GM23338 (cell line): ENCODE results near the gene RAP1A. TPM values are rescaled to one million over a fixed set of nuclear protein-coding genes. Genes with fewer than 3 reads are reported as not detected.
A peak's percentile ranks its signal among the peaks of the same experiment; 100 is the strongest.

Source experiments
- ATAC-seq: fragments of 200-7000 bp; cut with Tn5 transposase; 3 replicates; pipeline ENCODE4 v1.9.1; 2020
- DNase-seq: peaks from one replicate; pipeline ENCODE4 v3.0.0-alpha.2; 2015; ENCODE audit warnings: low spot score
- H2AFZ ChIP-seq: fragments of 200-600 bp; sonication (generic); 2 replicates; pipeline ENCODE4 v1.8.0; 2016; ENCODE audit warnings: antibody characterized with exemption, mild to moderate bottlenecking, moderate library complexity
- H3F3A ChIP-seq: fragments of 200-600 bp; sonication (generic); replicated peaks from 2 replicates; pipeline ENCODE4 v1.8.0; 2017; ENCODE audit warnings: antibody characterized with exemption, mixed run types, low read depth
- H3K27ac ChIP-seq: fragments of 200-600 bp; sonication (generic); 2 replicates; pipeline ENCODE4 v1.6.1; 2016; ENCODE audit warnings: low read depth
- H3K27me3 ChIP-seq: fragments of 200-600 bp; sonication (generic); 2 replicates; pipeline ENCODE4 v1.8.0; 2016; ENCODE audit warnings: mild to moderate bottlenecking, mixed run types, moderate library complexity; ENCODE audit not compliant: insufficient read depth
- H3K36me3 ChIP-seq: fragments of 200-600 bp; sonication (generic); 2 replicates; pipeline ENCODE4 v1.8.0; 2016; ENCODE audit warnings: mild to moderate bottlenecking; ENCODE audit not compliant: insufficient read depth
- H3K4me1 ChIP-seq: fragments of 200-600 bp; sonication (generic); 2 replicates; pipeline ENCODE4 v1.8.0; 2016; ENCODE audit warnings: mild to moderate bottlenecking, moderate library complexity; ENCODE audit not compliant: insufficient read depth
- H3K4me2 ChIP-seq: fragments of 200-600 bp; sonication (generic); 2 replicates; pipeline ENCODE4 v1.7.1; 2017; ENCODE audit warnings: mixed run types
- H3K4me3 ChIP-seq: fragments of 200-600 bp; sonication (generic); 2 replicates; pipeline ENCODE4 v1.6.1; 2016; ENCODE audit warnings: mixed run types
- H3K79me2 ChIP-seq: fragments of 200-600 bp; sonication (generic); replicated peaks from 2 replicates; pipeline ENCODE4 v1.8.0; 2017; ENCODE audit warnings: mild to moderate bottlenecking; ENCODE audit not compliant: insufficient read depth
- H3K9me2 ChIP-seq: fragments of 200-600 bp; sonication (generic); 2 replicates; pipeline ENCODE4 v1.8.0; 2017; ENCODE audit not compliant: insufficient read depth
- H4K20me1 ChIP-seq: fragments of 200-600 bp; sonication (generic); replicated peaks from 2 replicates; pipeline ENCODE4 v1.8.0; 2017; ENCODE audit warnings: mild to moderate bottlenecking; ENCODE audit not compliant: insufficient read depth
- H3K27ac Mint-ChIP-seq: 2 replicates; pipeline ENCODE4 v1.8.0; 2020; ENCODE audit warnings: inconsistent platforms, mild to moderate bottlenecking, moderate library complexity, mixed read lengths
- H3K27me3 Mint-ChIP-seq: 3 replicates; pipeline ENCODE4 v1.8.0; 2022; ENCODE audit warnings: low read depth, mild to moderate bottlenecking, moderate library complexity, mixed read lengths, inconsistent platforms; ENCODE audit not compliant: insufficient read depth, poor library complexity
- H3K36me3 Mint-ChIP-seq: 3 replicates; pipeline ENCODE4 v1.8.0; 2021; ENCODE audit warnings: low read depth, mild to moderate bottlenecking, inconsistent platforms, moderate library complexity, mixed read lengths
- H3K4me1 Mint-ChIP-seq: 3 replicates; pipeline ENCODE4 v1.8.0; 2020; ENCODE audit warnings: mild to moderate bottlenecking, inconsistent platforms, mixed read lengths
- H3K4me3 Mint-ChIP-seq: 3 replicates; pipeline ENCODE4 v1.8.0; 2021; ENCODE audit warnings: moderate library complexity, mild to moderate bottlenecking, inconsistent platforms, mixed read lengths
- H3K9me3 Mint-ChIP-seq: 3 replicates; pipeline ENCODE4 v1.8.0; 2020; ENCODE audit warnings: moderate library complexity, mild to moderate bottlenecking, inconsistent platforms, mixed read lengths
- CREB1 ChIP-seq: fragments of 250-450 bp; sonication (Bioruptor Pico); IDR thresholded peaks from 2 replicates; pipeline ENCODE4 v1.5.0; 2020; ENCODE audit warnings: low read depth, mild to moderate bottlenecking, moderate library complexity
- EZH2 ChIP-seq: fragments of 200-600 bp; sonication (generic); IDR thresholded peaks from one replicate; pipeline ENCODE4 v1.8.0; 2017; ENCODE audit warnings: antibody characterized with exemption, mild to moderate bottlenecking, low read depth; ENCODE audit not compliant: unreplicated experiment
- EZH2phosphoT487 ChIP-seq: fragments of 200-600 bp; sonication (generic); IDR thresholded peaks from one replicate; pipeline ENCODE4 v1.8.1; 2018; ENCODE audit warnings: antibody characterized with exemption; ENCODE audit not compliant: unreplicated experiment
- JUNB ChIP-seq: IDR thresholded peaks from one replicate; pipeline ENCODE4 v1.6.1; 2016; ENCODE audit warnings: antibody characterized with exemption; ENCODE audit not compliant: unreplicated experiment
- NANOG ChIP-seq: IDR thresholded peaks from 2 replicates; pipeline ENCODE4 v1.6.1; 2016; ENCODE audit warnings: antibody characterized with exemption, borderline replicate concordance
- POLR2AphosphoS5 ChIP-seq: IDR thresholded peaks from 2 replicates; pipeline ENCODE4 v1.6.1; 2016; ENCODE audit warnings: antibody characterized with exemption, low read depth
- STAT1 ChIP-seq: IDR thresholded peaks from one replicate; pipeline ENCODE4 v1.6.1; 2016; ENCODE audit warnings: antibody characterized with exemption; ENCODE audit not compliant: unreplicated experiment
- ZNF114 ChIP-seq: fragments of 250-450 bp; sonication (Bioruptor Pico); IDR thresholded peaks from 2 replicates; pipeline ENCODE4 v1.5.0; 2020; ENCODE audit warnings: mild to moderate bottlenecking, moderate library complexity
- ZNF331 ChIP-seq: fragments of 250-450 bp; sonication (Bioruptor Pico); IDR thresholded peaks from 2 replicates; pipeline ENCODE4 v1.5.0; 2020; ENCODE audit warnings: low read depth, mild to moderate bottlenecking, moderate library complexity
- ZNF462 ChIP-seq: fragments of 250-450 bp; sonication (Bioruptor Pico); IDR thresholded peaks from 2 replicates; pipeline ENCODE4 v1.5.0; 2020; ENCODE audit warnings: mild to moderate bottlenecking, moderate library complexity
- polyA plus RNA-seq: library from polyadenylated mRNA; unstranded; fragments of >200 nt; fragmentation: Nextera tagmentation; extraction: Ambion mirVana; gene quantifications from 2 replicates; pipeline ENCODE4 v1.2.1, GENCODE V29; 2016
- total RNA-seq: library from RNA; depleted of rRNA; stranded (reverse); fragments of >200 nt; shearing (Covaris generic); gene quantifications from 2 replicates; pipeline ENCODE4 v1.2.3, GENCODE V29; 2014
- TF ChIP-seq, protein P1 (sequence below): IDR thresholded peaks from 2 replicates; pipeline ENCODE4 v1.6.1; 2016; ENCODE audit warnings: antibody characterized with exemption
- TF ChIP-seq, protein P2 (sequence below), 2 experiments: fragments of 200-600 bp in 1 of 2; sonication (generic) in 1 of 2; conservative IDR thresholded peaks; 2 replicates each; pipeline versions ENCODE4 v1.5.1 to v1.6.1; 2016 to 2017; ENCODE audit warnings: antibody characterized with exemption in 2 of 2, low read depth in 2 of 2, mild to moderate bottlenecking in 2 of 2, moderate library complexity in 1 of 2
- TF ChIP-seq, protein P3 (sequence below): IDR thresholded peaks from one replicate; pipeline ENCODE4 v1.6.1; 2018; ENCODE audit warnings: antibody characterized with exemption; ENCODE audit not compliant: unreplicated experiment

The RAP1A gene
- total and polyA plus RNA-seq, 2 experiments from 2014 or later, result 16.2 to 23.0 TPM

GRCh38 chr1:111756124-111756513 lies 136.5 kb downstream of the RAP1A start:
- Histone ChIP-seq H3K27me3 (no peaks in the 10 kb centered on the region), H3K36me3 (peaks cover 24% of the 10 kb centered on the region; the same call in 1 of the 2 replicates), H3K4me3 (peak overlapping the region; percentile 98), H3K27ac (peak overlapping the region; percentile 98), H3K4me2 (peak overlapping the region; percentile 100), H3K79me2 (peaks cover 39% of the 10 kb centered on the region), H3K4me1 (peaks cover 7% of the 10 kb centered on the region), H3K9me2 (no peaks in the 10 kb centered on the region), H3F3A (0 out of 2 replicates have a peak, but pooled peaks cover 3% of the 10 kb centered on the region), H2AFZ (peak overlapping the region; percentile 100), H4K20me1 (no peaks in the 10 kb centered on the region; the same call in 1 of the 2 replicates)
- no peak for TF ChIP-seq NANOG
- TF ChIP-seq EZH2, result no peak
- no peak for TF ChIP-seq CREB1
- TF ChIP-seq, protein P1, sequence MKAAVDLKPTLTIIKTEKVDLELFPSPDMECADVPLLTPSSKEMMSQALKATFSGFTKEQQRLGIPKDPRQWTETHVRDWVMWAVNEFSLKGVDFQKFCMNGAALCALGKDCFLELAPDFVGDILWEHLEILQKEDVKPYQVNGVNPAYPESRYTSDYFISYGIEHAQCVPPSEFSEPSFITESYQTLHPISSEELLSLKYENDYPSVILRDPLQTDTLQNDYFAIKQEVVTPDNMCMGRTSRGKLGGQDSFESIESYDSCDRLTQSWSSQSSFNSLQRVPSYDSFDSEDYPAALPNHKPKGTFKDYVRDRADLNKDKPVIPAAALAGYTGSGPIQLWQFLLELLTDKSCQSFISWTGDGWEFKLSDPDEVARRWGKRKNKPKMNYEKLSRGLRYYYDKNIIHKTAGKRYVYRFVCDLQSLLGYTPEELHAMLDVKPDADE, result no peak
- TF ChIP-seq ZNF331 (CRISPR knock-in tag), result no peak
- TF ChIP-seq JUNB, result no peak
- TF ChIP-seq EZH2phosphoT487, result no peak
- no peak for TF ChIP-seq ZNF114 (CRISPR knock-in tag)
- no peak for TF ChIP-seq POLR2AphosphoS5
- no peak for TF ChIP-seq STAT1
- TF ChIP-seq, protein P2, sequence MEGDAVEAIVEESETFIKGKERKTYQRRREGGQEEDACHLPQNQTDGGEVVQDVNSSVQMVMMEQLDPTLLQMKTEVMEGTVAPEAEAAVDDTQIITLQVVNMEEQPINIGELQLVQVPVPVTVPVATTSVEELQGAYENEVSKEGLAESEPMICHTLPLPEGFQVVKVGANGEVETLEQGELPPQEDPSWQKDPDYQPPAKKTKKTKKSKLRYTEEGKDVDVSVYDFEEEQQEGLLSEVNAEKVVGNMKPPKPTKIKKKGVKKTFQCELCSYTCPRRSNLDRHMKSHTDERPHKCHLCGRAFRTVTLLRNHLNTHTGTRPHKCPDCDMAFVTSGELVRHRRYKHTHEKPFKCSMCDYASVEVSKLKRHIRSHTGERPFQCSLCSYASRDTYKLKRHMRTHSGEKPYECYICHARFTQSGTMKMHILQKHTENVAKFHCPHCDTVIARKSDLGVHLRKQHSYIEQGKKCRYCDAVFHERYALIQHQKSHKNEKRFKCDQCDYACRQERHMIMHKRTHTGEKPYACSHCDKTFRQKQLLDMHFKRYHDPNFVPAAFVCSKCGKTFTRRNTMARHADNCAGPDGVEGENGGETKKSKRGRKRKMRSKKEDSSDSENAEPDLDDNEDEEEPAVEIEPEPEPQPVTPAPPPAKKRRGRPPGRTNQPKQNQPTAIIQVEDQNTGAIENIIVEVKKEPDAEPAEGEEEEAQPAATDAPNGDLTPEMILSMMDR (conservative IDR thresholded peaks at IDR 0.05; ENCODE audit: low read depth in 2 of 2), result no peak
- TF ChIP-seq ZNF462 (CRISPR knock-in tag), result no peak
- TF ChIP-seq, protein P3, sequence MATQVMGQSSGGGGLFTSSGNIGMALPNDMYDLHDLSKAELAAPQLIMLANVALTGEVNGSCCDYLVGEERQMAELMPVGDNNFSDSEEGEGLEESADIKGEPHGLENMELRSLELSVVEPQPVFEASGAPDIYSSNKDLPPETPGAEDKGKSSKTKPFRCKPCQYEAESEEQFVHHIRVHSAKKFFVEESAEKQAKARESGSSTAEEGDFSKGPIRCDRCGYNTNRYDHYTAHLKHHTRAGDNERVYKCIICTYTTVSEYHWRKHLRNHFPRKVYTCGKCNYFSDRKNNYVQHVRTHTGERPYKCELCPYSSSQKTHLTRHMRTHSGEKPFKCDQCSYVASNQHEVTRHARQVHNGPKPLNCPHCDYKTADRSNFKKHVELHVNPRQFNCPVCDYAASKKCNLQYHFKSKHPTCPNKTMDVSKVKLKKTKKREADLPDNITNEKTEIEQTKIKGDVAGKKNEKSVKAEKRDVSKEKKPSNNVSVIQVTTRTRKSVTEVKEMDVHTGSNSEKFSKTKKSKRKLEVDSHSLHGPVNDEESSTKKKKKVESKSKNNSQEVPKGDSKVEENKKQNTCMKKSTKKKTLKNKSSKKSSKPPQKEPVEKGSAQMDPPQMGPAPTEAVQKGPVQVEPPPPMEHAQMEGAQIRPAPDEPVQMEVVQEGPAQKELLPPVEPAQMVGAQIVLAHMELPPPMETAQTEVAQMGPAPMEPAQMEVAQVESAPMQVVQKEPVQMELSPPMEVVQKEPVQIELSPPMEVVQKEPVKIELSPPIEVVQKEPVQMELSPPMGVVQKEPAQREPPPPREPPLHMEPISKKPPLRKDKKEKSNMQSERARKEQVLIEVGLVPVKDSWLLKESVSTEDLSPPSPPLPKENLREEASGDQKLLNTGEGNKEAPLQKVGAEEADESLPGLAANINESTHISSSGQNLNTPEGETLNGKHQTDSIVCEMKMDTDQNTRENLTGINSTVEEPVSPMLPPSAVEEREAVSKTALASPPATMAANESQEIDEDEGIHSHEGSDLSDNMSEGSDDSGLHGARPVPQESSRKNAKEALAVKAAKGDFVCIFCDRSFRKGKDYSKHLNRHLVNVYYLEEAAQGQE, result no peak
- Mint-ChIP-seq H3K27me3 (peaks cover 13% of the 10 kb centered on the region), H3K4me1 (peaks cover 18% of the 10 kb centered on the region), H3K4me3 (peak overlapping the region; percentile 92), H3K27ac (peak overlapping the region; percentile 98), H3K36me3 (peaks cover 41% of the 10 kb centered on the region), H3K9me3 (peaks cover 4% of the 10 kb centered on the region; the same call in 1 of the 3 replicates)
- no peak for DNase-seq
- ATAC-seq, result peak; percentile 40
